SK-N-DZ (cell line): ENCODE data around the gene TRIM33.
"Not testable (repeated sequence)": the region's sequence is repeated elsewhere in the genome, so short reads cannot be mapped to it uniquely, and the experiment has no call there.

ENCODE experiments used
- DNase-seq: peaks from one replicate; pipeline ENCODE4 v3.0.0-alpha.2; 2015; ENCODE audit warnings: low spot score

The TRIM33 gene

DNA sequence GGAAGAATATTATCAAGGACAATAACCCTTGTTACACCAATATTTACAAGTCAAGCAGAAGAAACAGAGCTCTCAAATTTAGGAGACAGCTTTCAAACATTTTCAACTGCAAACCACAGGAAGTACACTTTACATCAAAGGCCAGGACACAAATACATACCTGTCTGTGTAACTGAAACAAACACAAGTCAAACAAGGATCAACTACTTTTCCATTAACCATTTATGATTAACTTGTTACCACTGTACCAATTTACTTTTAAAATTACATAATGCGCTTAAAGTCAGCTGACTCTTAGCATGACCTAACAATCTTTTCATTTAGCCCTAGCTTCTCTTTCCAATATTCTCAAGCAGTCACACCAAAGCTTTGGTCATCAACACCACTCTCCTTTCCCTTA is 43.5 kb downstream of the TRIM33 start:
- DNase-seq = no peak

DNA sequence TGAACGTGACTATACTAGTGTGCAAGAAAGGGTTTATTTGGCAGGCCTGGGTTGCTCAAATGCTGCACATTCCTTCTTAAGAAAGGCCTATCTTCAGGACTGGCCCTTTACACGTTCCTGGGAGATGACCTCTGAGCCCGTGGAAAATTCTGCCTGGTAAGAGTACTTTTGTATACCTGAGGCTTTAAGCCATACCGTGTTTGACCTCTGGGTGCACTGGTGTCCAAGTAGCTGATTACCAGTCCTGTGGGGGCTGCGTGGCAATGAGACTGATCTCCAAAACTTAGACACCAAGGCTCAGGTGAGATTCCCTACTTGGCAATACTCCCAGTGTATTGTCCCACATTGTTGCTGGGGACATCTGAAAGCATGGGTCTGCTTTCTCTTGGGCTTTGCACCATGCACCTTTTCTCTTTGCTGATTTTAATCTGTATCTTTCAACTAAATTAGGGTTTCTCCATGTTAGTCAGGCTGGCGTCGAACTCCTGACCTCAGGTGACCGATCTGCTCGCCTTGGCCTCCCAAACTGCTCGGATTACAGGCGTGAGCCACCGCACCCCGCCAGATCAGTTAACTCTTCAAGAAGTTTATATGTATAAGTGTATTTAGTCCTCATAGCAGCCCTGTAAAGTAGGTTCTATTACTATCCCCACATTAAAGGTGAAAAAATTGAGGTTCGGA is 44.5 kb downstream of the TRIM33 start:
- no peak for DNase-seq

DNA sequence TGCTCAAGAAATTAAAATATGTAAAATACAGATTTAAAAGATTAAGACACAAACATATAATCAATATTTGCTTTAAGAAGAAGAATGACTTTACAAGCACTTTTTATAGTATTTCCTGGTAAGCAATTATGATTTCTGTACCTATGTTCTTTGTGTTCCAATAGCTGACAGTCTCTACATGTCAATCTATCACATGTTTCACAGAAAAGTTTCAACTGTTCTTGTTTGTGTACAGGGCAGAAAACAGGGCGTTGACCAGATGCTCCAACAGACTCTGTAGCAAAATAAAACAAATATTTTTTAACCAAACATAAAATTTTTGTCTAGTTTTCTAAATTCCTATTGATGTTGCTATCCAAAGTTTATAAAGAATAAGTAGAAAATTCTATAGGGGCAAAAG is 48.0 kb downstream of the TRIM33 start:
- DNase-seq = no peak

DNA sequence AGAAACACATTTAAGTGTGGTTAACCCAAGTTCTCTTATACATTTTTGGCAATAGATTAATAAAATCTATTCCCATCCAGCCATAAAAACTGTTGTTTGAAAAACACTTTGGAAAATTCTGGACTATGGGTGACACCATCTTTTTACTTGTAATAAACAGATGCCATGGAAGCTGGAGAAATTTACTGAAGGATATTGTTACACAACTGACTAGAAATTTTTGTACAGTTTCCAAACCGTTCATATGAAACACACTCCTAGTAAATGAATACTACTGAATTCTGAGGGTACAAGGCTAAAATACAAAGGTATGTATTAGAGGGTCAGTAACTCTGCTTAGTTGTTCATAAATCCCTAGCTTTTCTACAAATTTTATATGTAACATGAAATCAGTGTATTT is 48.7 kb downstream of the TRIM33 start:
- no peak for DNase-seq

DNA sequence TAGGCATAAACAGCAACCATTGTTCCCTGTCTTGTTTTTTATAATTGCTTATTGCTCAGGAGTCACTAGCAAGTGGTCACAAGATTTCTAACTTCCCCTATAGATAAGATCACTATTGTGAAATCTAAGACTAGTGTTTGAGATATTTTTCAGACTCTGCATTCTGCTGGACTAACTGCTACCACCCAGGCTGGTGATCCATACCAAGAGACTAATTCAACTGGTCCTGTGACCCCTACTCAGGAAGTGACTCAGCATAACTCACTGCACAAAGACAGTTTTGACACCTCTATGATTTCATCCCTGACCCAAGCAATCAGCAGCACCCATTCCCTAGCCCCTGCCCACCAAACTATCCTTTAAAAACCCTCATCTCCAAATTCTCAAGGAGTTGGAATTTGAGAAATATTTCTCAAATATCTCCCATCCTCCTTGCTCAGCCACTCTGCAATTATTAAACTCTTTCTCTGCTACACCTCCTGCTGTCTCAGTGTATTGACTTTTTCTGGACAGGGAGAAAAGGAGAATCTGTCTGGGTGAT is 52.7 kb downstream of the TRIM33 start:
- no peak for DNase-seq

DNA sequence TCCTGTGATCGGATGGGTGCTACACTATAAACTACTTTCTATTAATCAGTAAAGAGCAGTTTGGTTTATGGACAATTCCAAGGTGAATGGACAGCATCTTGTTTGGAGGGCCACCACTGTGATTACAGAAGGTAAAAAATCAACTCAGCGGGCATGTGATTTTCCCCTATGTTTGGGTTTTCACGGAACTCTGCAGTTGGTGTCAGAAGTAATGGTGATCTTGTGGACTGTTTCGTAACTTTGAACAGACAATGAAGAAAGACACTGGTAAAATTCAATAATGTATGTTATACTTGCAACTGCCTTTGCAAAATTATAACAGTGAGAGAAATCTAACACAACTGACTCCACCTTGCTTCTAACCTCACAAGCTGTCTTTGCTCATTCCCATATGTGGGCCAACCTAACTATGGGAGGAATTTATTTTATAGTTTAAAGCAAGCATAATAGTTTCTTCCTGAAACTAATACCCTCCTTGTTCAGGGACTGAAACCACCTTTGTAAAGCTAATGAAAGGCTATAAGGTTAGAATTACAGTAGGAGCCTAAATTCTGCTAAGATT is 53.2 kb downstream of the TRIM33 start:
- no peak for DNase-seq

DNA sequence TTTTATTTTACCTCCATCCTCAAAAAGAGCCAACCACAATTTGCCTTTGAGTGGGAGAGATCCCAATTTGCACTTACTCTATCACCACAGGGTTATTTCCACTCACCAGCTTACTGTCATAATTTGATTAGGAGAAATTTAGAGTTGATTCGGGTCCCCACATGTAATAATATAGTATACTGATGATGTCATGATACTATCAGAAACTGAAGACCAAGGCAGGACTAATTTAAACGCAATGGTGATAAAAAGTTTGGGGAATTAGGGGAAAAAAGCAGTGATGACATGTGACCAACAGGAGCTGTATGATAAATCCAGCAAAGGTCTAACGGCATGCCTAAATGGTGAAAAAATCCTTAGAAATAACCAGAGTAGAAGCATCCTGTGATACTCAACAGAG is 54.4 kb downstream of the TRIM33 start:
- no peak for DNase-seq

DNA sequence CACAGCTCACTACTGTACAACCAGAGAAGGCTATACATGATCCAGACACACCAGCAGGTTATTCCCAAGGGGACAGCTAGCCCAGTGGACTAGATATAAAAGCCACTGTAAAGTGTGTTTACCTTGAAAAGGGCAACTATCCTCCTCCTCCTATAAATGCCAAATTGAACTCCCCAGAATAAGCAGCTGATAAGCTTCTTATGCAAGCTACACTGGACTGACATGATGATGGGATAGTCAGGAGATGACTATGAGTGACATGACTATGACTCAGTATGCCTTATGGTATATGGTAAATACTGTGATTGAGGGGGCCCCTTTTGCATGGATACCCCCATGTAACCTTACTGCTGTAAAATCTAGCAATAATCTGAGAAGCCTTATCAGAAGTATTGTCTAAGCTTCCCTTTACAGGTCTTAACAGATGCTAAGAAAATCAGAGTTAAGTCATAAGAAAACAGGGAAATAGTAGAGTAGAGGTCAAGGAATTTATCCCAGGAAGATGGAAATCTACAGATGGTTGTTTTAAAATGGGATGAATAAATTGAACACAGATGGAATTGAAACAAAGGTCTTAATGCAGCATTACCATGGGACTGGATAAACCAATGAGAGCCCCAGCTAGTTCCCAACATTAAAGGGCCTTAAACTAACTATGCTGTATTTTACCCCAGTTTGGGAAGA is 55.8 kb downstream of the TRIM33 start:
- DNase-seq = no peak

DNA sequence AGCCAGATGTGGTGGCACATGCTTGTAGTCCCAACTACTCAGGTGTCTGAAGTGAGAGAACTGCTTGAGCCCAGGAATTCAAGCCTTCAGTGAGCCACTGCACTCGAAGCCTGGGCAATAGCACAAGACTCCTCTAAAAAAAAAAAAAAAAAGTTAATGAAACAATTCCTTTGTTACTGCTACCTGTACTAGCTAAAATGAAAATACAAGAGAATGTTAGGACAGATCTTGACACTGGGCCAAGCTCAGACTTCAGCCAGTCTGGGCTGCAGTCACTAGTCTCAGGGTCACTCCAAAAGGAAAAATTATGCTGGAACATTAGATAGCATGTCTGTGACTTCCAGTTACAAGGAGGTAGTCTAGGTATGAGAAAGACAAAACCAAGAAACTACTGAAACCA is 56.5 kb downstream of the TRIM33 start:
- DNase-seq = no peak

DNA sequence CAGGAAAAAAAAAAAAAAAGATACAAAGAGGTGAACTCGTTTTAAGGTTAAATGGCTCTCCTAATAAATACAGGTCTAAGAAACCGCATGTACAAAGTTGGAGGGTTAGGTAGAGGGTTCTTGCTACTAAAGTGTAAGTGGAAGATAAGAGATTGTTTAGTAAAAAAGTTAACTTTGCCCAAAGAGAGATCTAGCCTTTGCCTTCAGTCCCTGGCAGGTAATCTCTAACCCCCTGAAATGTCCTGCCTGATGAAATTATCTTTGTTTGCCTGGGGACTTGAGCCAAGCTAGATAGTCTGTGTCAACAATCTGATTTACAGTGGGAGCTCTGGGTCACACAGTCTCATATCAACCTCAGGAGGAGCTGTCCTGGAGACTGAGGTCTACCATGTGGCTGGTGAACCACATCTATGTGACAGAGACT is 57.6 kb downstream of the TRIM33 start:
- DNase-seq = no peak

DNA sequence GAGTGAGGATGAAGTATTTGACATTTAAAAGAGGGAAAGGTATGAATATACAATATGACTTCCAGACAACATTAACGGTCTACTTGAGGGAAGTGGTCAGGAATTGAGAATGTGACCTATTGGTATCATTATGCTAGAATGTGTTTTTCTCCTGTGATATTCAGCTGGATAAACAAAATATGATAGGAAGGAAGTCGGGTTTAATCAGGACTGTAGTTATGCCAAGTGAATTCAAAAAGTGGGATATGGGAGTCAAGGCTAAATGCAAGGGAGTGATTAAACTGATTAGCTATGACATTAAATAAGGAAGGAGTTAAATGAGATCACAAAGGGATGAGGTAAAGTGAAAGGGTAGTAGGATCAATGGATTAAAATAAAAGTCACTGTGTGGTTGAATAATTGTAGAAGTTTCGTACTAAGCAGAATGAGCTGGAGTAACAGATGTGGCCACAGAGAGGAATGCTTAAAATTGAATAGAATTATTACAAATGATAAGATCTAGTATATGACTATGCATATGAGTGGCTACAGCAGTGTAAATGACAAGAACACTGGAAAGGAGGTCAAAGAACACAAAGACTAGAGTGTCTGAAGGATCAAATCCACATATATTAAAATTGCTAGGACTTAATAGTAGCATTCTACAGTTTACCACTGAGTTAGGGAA is 62.5 kb downstream of the TRIM33 start:
- DNase-seq = no peak

DNA sequence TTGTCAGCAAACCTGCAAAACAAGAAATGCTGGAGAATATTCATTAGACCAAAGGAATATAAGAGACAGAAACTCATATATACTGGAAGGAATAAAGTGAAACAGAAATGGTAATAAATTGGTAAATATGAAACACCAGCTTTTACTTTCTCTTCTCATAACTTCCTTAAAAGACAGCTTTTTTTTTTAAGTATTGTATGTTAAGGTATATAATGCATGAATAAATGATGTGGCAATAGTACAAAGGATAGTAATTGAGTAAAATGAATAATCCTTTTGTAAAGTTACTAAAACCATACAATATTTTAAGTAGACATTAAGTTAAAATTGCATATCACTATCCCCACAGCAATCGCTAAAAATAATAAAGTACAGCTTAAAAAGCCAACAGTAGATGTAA is 64.8 kb downstream of the TRIM33 start:
- DNase-seq = no peak

DNA sequence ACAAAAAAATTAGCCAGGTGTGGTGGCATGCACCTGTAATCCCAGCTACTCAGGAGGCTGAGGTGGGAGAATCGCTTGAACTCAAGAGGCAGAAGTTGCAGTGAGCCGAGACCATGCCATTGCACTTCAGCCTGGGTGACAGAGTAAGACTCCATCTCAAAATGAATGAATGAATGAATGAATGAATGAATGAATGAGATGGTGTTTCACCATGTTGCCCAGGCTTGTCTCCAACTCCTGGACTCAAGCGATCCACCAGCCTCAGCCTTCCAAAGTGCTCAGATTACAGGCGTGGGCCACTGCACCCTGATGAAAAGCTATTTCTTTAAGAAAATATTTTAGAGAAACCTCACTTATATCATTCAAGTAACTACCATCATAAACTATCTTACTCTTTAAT is 67.8 kb downstream of the TRIM33 start:
- DNase-seq = not testable (repeated sequence)

DNA sequence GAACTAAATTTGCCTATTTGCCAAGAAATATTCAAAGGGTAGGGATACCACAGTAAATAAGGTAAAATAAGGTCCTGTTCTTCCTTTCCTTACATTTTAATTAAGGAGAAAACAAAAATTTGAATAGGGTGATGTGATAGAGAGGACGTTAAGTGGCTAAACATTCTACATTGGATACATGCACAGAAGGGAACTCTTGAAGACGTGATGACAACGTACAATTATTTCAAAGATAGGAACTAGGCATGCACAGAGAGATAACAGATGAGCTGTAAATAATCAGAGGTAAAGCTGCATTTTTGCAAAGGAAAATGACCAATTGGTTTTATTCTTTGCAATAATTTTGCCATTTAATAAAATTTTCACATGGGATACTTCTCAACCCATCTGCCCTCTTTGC is 69.7 kb downstream of the TRIM33 start:
- no peak for DNase-seq

DNA sequence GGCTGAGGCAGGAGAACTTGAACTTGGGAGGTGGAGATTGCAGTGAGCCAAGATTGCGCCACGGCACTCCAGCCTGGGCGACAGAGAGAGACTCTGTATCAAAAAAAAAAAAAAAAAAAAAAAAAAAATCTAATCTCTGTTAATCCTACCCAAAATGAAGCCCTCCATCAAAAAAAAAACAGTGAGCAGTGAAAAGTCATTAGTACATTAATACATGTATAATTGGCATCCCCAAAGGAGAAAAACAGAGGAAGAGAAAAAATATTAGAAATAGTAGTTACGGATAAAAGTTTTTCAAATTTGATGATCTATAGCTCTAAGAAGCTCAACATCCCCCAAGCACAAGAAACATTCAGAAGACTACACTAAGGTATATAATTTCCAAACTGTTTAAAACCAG is 71.6 kb downstream of the TRIM33 start:
- DNase-seq = no peak

DNA sequence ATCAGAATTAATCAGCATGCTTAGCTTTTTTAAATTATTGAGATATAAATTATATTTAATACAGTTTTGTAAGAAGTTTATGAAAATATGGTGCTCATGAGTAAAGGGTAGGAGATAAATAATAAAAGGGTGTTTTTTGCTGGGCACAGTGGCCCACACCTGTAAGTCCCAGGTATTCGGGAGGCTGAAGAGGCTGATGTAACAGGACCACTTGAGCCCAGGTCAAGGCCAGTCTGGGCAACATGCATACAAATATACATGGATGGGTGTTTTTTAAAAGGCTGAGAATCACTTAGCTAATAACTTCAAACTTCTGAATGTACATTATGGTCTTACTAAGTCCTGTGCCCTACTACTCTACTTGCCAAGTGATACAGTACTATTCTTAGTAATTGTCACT is 73.2 kb downstream of the TRIM33 start:
- no peak for DNase-seq

DNA sequence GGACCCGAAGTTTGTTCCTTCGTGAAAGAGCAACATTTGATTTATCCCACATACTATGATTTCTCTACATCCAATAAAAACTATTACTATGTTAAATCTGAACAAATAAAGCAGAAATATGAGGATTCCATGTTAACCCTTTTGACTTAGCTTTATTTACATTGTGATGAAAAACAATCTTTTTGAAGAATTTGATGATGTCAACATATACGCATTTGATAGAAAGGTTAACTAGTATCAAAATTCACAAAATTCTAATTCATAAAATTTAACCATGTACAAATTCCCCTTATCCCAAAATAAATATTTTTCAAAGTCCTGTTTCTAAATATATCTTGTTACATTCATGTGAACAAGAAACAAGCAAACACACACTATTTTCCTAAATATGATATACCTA is 74.2 kb downstream of the TRIM33 start:
- no peak for DNase-seq

DNA sequence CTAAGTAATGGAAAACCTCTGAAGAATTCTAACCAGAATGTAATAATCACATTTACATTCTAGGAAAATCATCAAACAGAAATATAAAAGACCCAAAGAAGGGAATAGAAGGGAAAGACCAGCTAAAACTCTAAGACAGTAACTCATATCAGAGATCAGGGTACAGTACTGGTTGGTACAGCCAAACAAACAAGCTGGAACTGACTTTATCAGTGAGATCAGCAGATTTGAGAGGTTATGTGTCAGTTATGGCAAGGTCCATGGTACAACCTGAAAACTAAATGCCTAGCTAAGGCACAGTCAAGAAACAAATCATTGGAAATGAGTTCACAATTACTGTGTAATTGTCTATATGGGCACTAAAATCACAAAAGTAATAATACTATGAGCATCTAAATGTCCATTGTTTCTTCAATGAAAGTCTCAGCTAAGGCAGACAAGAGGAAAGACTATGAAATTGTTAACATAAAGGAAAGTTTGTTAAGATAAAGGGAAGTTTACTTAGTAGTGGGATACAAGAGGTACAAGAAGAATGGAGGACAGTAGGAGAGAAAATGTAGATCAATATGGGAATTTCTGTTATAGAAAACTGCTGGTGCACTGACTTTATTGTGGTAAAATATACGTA is 75.8 kb downstream of the TRIM33 start:
- no peak for DNase-seq

DNA sequence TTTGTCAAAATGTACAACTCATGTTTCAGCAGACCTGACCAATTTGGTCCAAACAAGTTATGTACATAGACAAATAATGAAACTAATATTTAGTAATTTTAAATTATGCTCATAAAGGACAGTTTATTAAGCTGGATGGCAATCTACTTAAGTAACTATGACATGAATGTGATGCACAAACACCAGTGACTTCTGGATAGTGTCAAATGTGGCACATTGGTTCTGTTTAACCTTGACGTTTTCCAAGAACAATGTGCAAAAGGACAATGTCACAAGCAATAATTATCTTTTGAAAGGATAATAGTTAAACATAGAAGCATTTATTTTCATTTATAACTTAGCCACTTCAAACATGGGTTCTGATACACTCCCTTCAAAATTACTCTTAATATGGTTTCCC is 80.0 kb downstream of the TRIM33 start:
- DNase-seq = no peak

DNA sequence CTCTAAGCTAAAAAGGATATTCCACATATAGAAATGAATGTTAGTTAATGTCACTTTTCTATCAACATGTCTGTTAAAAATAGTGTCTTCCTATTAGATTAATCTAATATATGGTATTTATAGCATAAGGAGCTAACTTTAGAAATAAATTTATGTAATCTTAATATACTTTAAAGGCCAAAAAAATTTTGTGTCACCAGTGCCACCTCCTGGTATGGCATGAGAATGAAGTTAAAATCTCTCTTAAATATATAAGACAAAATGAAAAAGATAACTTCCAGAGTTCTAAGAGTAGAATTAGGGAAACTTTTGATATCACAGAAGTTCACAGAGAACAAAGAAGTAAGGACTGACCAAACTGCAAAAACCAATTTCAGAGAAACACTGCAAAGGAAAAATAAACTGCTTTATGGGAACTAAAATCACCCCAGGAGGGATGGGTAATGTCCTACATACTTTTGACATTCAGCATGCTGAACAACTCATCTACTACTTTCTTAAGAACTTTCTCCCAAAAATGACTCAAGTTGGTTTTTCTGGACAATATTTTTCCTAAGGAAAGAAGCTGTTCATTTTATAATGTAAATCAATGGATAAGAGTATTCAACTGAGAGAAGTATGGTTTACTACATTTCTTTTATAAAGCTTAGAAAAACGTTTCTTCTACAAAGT is 82.8 kb downstream of the TRIM33 start:
- peak; percentile 2 for DNase-seq

DNA sequence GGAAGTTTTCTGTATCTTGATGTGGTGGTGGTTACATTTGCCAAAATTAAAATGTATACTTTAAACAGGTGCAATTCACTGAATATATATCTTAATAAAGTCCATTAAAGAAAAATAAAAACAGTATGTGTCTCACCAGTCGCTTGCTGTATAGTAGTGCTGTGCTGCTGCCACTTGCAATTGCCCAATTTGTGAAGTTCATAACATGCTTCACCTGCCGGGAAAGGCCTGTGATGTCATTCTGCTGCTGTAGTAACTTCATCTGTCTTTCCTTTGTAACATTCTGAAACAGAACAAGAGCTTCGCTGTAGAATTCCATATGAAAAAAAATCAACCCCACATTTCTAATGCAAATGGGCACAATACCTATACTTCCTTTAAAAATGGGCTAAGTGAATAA is 83.4 kb downstream of the TRIM33 start:
- DNase-seq = no peak
